IMR-90 (cell line): ENCODE measurements around the gene ZNF594.

Experiments
- CTCF ChIP-seq: conservative IDR thresholded peaks from 2 replicates; pipeline ENCODE4 v1.5.1; 2012; ENCODE audit warnings: mild to moderate bottlenecking, low read depth, low read length, improper control_type of control experiment
- POLR2A ChIP-seq: IDR thresholded peaks from 2 replicates; pipeline ENCODE4 v1.6.1; 2012; ENCODE audit warnings: mild to moderate bottlenecking, low read depth, low read length

GRCh38 chr17:5210091-5210490, 18.4 kb upstream of the ZNF594 start:
- TF ChIP-seq POLR2A (no peak), CTCF (no peak)
